Measurements from ENCODE around the gene TMEM192.
A peak's percentile ranks its signal among the peaks of the same experiment; 100 is the strongest.
"Not testable (repeated sequence)": the region's sequence is repeated elsewhere in the genome, so short reads cannot be mapped to it uniquely, and the experiment has no call there.

TMEM192 gene

DNA sequence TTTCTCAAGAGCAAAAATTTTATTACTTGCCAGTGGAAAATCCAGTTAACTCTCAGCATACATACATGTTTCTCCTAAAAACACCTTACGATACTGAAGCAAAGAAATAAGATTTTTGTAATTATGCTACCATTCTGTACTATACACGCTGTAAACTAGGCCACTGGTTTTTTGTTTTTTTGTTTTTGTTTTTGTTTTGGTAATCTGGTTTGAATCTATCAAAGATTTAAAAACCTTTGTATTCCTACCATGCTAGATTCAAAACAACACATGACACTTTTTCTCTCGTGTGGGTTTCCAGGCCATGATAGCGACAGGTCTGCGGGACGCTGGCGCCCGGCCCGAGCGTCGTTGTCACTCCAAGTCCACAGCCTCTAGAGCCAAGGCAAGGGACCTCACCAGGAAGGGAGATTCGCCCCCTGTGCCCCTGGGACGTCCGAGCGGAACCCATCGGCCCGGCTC, 723 bp downstream of the TMEM192 start:
- no peak for DNase-seq (ENCODE audit: extremely low read depth, insufficient read length)
- Histone ChIP-seq H3K27me3 (replicated peaks; ENCODE audit: control insufficient read depth, insufficient read depth, low read length) (no peaks in the 10 kb centered on the region), H3K4me3 (replicated peaks; ENCODE audit: low read depth, low read length) (peak overlapping the region; percentile 72), H3K36me3 (ENCODE audit: control insufficient read depth, insufficient read depth, low read length) (no peaks in the 10 kb centered on the region)
- TF ChIP-seq, protein P1, sequence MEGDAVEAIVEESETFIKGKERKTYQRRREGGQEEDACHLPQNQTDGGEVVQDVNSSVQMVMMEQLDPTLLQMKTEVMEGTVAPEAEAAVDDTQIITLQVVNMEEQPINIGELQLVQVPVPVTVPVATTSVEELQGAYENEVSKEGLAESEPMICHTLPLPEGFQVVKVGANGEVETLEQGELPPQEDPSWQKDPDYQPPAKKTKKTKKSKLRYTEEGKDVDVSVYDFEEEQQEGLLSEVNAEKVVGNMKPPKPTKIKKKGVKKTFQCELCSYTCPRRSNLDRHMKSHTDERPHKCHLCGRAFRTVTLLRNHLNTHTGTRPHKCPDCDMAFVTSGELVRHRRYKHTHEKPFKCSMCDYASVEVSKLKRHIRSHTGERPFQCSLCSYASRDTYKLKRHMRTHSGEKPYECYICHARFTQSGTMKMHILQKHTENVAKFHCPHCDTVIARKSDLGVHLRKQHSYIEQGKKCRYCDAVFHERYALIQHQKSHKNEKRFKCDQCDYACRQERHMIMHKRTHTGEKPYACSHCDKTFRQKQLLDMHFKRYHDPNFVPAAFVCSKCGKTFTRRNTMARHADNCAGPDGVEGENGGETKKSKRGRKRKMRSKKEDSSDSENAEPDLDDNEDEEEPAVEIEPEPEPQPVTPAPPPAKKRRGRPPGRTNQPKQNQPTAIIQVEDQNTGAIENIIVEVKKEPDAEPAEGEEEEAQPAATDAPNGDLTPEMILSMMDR (IDR thresholded peaks at IDR 0.05; ENCODE audit: insufficient read depth, low read length, poor library complexity, severe bottlenecking) = no peak

DNA sequence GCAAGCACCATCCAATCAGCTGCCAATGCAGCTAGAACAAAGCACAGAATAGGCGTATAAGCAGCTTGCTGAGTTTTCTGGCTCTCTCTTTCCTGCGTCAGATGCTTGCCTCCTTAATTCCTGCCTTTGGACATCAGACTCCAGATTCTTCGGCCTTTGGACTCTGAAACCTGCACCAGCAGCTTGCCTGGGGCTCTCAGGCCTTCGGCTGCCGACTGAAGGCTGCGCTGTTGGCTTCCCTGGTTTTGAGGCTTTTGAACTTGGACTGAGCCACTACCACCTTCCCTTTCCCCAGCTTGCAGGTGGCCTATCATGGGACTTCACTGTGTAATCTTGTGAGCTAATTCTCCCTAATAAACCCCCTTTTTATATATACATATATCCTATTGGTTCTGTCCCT, 6.1 kb downstream of the TMEM192 start:
- TF ChIP-seq, protein P1 (IDR thresholded peaks at IDR 0.05; ENCODE audit: insufficient read depth, low read length, poor library complexity, severe bottlenecking) = no peak
- H3K36me3 ChIP-seq (ENCODE audit: control insufficient read depth, insufficient read depth, low read length) = peaks cover 3% of the 10 kb centered on the region
- no peak for DNase-seq (ENCODE audit: extremely low read depth, insufficient read length)
- H3K27me3 ChIP-seq (replicated peaks; ENCODE audit: control insufficient read depth, insufficient read depth, low read length) = no peaks in the 10 kb centered on the region
- H3K4me3 ChIP-seq (replicated peaks; ENCODE audit: low read depth, low read length) = no peak overlapping the region

DNA sequence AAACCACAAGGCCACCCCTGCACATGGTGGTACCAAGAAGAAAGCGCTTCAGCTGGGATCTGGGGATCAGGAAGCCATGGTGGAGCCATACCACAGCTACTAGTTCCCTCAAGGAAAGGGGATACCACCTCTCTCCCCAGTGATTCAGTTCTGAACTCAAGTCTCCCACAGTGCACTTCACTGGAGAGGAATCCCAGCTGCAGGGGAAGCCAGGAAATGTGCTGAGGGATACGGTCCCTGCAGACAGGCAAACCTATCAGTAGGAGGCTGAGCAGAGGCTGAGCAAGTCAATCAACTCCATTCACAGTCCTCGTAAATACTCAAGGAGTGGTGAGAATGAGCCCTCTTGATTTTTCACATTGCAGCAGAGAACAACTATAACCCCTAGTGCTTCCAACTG, 11.0 kb downstream of the TMEM192 start:
- no peak for DNase-seq (ENCODE audit: extremely low read depth, insufficient read length)
- no peak overlapping the region for H3K4me3 ChIP-seq (replicated peaks; ENCODE audit: low read depth, low read length)
- TF ChIP-seq, protein P1 (IDR thresholded peaks at IDR 0.05; ENCODE audit: insufficient read depth, low read length, poor library complexity, severe bottlenecking) = no peak
- peaks cover 4% of the 10 kb centered on the region for H3K36me3 ChIP-seq (ENCODE audit: control insufficient read depth, insufficient read depth, low read length)
- no peaks in the 10 kb centered on the region for H3K27me3 ChIP-seq (replicated peaks; ENCODE audit: control insufficient read depth, insufficient read depth, low read length)

DNA sequence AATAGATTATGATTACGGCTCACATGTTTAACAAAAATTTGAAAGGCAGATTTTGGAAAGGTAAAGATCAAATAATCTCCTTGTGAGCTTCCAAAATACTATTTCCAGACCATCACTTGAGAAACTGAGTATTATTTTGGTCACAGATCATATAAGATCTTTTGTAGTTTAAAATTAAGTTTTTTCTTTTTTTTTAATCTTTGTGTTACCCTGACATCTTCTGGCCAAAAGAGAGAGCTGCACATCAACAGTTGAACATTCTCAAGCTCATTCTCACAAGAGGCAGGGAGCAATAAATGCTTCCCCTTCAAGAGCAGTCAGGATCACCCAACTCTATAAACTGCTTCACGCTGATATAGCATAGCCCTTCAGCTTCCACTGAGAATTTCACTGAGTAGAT, 15.9 kb downstream of the TMEM192 start:
- DNase-seq (ENCODE audit: extremely low read depth, insufficient read length) = no peak
- no peaks in the 10 kb centered on the region for H3K27me3 ChIP-seq (replicated peaks; ENCODE audit: control insufficient read depth, insufficient read depth, low read length)
- peaks cover 4% of the 10 kb centered on the region for H3K36me3 ChIP-seq (ENCODE audit: control insufficient read depth, insufficient read depth, low read length)

DNA sequence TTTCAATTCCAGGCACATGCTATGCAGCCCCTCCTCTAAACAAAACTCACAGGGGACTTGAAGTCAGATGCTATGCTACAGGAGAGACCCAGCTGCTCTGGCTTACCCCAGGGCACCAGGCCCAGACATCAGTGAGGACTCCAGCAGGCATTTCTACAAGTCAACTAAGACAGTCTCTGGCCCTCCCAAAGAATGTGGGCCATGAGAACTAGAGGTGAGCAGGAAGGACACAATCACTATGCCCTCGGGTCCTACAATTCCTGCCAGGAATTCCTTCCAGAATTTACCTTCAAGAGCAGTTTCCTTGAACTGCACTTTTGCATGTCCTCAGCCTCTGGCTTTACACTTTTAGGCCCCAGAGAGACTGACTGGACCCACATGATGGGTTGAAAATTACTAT, 17.4 kb downstream of the TMEM192 start:
- H3K27me3 ChIP-seq (replicated peaks; ENCODE audit: control insufficient read depth, insufficient read depth, low read length) = no peaks in the 10 kb centered on the region
- H3K4me3 ChIP-seq (replicated peaks; ENCODE audit: low read depth, low read length) = no peak overlapping the region
- no peaks in the 10 kb centered on the region for H3K36me3 ChIP-seq (ENCODE audit: control insufficient read depth, insufficient read depth, low read length)
- TF ChIP-seq, protein P1 (IDR thresholded peaks at IDR 0.05; ENCODE audit: insufficient read depth, low read length, poor library complexity, severe bottlenecking) = no peak
- DNase-seq (ENCODE audit: extremely low read depth, insufficient read length) = no peak

More for the DNA sequence above, 15.9 kb downstream of the TMEM192 start:
- no peak overlapping the region for H3K4me3 ChIP-seq (replicated peaks; ENCODE audit: low read depth, low read length)
- TF ChIP-seq, protein P1 (IDR thresholded peaks at IDR 0.05; ENCODE audit: insufficient read depth, low read length, poor library complexity, severe bottlenecking) = peak; percentile 45

DNA sequence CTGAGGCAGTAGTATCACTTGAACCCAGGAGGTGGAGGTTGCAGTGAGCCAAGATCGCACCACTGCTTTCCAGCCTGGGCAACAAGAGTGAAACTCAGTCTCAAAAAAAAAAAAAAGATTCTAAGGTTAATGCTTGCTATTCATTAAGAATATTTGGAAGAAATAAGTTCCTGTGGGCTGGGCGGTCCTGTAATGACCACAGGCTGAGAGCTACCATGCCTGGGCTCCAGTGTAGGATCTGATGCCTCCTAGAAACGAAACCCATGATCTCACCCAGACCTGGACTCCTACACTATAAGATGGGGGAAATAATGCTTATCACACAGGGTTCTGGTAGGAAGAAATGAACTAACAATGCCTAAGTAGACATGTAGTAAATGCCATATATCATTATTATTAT, 17.8 kb downstream of the TMEM192 start:
- TF ChIP-seq, protein P1 (IDR thresholded peaks at IDR 0.05; ENCODE audit: insufficient read depth, low read length, poor library complexity, severe bottlenecking) = no peak
- DNase-seq (ENCODE audit: extremely low read depth, insufficient read length) = no peak
- H3K27me3 ChIP-seq (replicated peaks; ENCODE audit: control insufficient read depth, insufficient read depth, low read length) = no peaks in the 10 kb centered on the region
- H3K4me3 ChIP-seq (replicated peaks; ENCODE audit: low read depth, low read length) = no peak overlapping the region
- no peaks in the 10 kb centered on the region for H3K36me3 ChIP-seq (ENCODE audit: control insufficient read depth, insufficient read depth, low read length)

DNA sequence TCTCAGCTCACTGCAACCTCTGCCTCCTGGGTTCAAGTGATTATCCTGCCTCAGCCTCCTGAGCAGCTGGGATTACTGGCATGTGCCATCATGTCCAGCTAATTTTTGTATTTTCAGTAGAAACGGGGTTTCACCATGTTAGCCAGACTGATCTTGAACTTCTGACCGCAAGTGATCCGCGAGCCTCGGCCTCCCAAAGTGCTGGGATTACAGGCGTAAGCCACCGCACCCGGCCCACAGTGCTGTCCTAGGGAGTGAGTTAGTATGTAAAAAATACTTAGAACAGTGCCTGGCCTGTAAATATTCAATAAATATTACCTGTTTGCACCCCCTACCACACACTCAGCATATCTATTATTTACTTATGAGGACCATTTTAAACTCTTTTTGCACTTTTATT, 20.5 kb downstream of the TMEM192 start:
- not testable (repeated sequence) for DNase-seq (ENCODE audit: extremely low read depth, insufficient read length); H3K36me3 ChIP-seq (ENCODE audit: control insufficient read depth, insufficient read depth, low read length); H3K4me3 ChIP-seq (replicated peaks; ENCODE audit: low read depth, low read length)

More for the DNA sequence above, 20.5 kb downstream of the TMEM192 start:
- not testable (repeated sequence) for H3K27me3 ChIP-seq (replicated peaks; ENCODE audit: control insufficient read depth, insufficient read depth, low read length)
